HFFc6 (cell line): ENCODE measurements around the gene SLC11A1. TPM values are rescaled to one million over a fixed set of nuclear protein-coding genes. Genes with fewer than 3 reads are reported as not detected.

Experiments used
- DNase-seq: peaks from one replicate; pipeline ENCODE4 v3.0.0-alpha.2; 2018
- H3K27ac Mint-ChIP-seq: 2 replicates; pipeline ENCODE4 v1.8.0; 2020; ENCODE audit warnings: mild to moderate bottlenecking, mixed read lengths
- H3K27me3 Mint-ChIP-seq: 2 replicates; pipeline ENCODE4 v1.8.0; 2021; ENCODE audit warnings: mild to moderate bottlenecking, moderate library complexity, mixed read lengths; ENCODE audit not compliant: insufficient read depth
- H3K36me3 Mint-ChIP-seq: 2 replicates; pipeline ENCODE4 v1.8.0; 2021; ENCODE audit warnings: low read depth, mixed read lengths
- H3K4me1 Mint-ChIP-seq: 2 replicates; pipeline ENCODE4 v1.8.0; 2020; ENCODE audit warnings: low read depth, mixed read lengths
- H3K4me3 Mint-ChIP-seq: 2 replicates; pipeline ENCODE4 v1.8.0; 2020; ENCODE audit warnings: mild to moderate bottlenecking, moderate library complexity, mixed read lengths
- H3K9me3 Mint-ChIP-seq: 2 replicates; pipeline ENCODE4 v1.8.0; 2020; ENCODE audit warnings: mild to moderate bottlenecking, mixed read lengths
- total RNA-seq, 6 experiments: library from RNA; stranded (reverse); fragmentation: NEBNext Ultra II Directional; extraction: Animal tissue kit (Norgen Biotek cat#: 25700); gene quantifications; 2 replicates in 1 of 6; 3 replicates in 5 of 6; pipeline ENCODE4 v1.2.3, GENCODE V29; 2021
- TF ChIP-seq, protein P1 (sequence below): fragments of 200-600 bp; sonication (generic); IDR thresholded peaks from 2 replicates; pipeline ENCODE4 v1.5.0; 2021; ENCODE audit warnings: antibody characterized with exemption, mild to moderate bottlenecking

The SLC11A1 gene
- total RNA-seq, 6 experiments from 2014 or later: 0.05 to 0.16 (median 0.11) TPM

DNA sequence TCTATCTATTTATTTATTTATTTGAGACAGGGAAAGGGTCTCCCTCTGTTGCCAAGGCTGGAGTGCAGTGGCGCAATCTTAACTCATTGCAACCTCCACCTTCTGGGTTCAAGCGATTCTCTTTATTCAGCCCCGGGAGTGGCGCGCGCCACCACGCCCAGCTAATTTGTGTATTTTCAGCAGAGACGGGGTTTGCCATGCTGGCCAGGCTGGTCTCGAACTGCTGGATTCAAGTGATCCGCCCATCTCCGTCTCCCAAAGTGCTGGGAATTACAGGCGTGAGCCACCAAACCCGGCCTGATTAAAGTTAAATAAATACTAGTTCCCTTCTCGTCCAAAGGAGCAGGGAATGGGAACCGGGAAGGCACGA lies 13.4 kb downstream of the SLC11A1 start:
- H3K4me3 Mint-ChIP-seq: peak overlapping the region; percentile 87
- no peaks in the 10 kb centered on the region for H3K9me3 Mint-ChIP-seq
- H3K27ac Mint-ChIP-seq: peak overlapping the region; percentile 88
- peaks cover 27% of the 10 kb centered on the region for H3K4me1 Mint-ChIP-seq
- no peaks in the 10 kb centered on the region; the same call in 1 of the 2 replicates for H3K27me3 Mint-ChIP-seq
- no peaks in the 10 kb centered on the region for H3K36me3 Mint-ChIP-seq
- DNase-seq: no peak
- TF ChIP-seq, protein P1, sequence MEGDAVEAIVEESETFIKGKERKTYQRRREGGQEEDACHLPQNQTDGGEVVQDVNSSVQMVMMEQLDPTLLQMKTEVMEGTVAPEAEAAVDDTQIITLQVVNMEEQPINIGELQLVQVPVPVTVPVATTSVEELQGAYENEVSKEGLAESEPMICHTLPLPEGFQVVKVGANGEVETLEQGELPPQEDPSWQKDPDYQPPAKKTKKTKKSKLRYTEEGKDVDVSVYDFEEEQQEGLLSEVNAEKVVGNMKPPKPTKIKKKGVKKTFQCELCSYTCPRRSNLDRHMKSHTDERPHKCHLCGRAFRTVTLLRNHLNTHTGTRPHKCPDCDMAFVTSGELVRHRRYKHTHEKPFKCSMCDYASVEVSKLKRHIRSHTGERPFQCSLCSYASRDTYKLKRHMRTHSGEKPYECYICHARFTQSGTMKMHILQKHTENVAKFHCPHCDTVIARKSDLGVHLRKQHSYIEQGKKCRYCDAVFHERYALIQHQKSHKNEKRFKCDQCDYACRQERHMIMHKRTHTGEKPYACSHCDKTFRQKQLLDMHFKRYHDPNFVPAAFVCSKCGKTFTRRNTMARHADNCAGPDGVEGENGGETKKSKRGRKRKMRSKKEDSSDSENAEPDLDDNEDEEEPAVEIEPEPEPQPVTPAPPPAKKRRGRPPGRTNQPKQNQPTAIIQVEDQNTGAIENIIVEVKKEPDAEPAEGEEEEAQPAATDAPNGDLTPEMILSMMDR: no peak

DNA sequence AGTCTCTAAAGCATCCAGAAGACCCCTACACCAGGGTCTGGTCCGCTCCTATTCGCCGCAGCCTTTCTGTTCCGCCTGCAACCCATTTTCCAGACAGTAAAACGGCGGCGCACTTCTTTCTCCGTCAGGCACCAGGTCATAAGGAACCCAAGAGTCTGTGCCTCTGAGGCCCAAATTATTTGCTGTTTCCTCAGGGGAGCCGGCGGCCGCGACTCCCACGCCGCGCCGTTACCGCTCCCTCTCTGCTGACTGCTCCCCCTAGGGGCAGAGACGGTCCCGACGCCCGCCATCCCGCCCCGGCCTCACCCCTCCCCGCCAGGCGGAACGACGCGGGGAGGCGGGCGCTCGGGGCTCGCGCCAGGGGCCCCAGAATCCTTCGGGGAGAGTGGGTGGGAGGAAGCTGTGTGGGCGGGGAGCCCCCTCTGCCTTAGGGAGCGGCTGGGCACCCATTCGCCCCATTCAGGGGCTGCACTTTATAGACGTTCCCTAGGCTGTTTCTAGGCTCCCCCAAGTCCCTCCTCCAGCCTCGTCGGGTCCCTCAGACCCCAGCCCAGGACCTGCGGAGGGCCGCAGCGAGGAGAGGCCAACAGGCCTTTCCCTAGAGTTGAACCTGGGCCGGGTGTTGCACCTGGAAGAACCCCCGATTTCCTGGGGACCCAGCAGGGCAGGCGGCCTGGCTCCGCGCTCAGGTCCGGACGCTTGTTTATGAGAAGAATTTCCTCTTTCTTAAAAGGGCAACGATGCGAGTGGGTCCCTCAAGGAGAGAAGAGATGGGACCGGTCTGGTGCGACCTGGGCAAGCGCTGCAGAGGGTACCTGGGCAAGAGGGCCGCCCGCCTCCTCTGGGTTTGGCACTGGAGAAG lies 14.0 kb downstream of the SLC11A1 start:
- no peaks in the 10 kb centered on the region for H3K36me3 Mint-ChIP-seq
- DNase-seq: peak; percentile 93
- TF ChIP-seq, protein P1: peak; percentile 97
- no peaks in the 10 kb centered on the region for H3K9me3 Mint-ChIP-seq
- H3K4me1 Mint-ChIP-seq: peaks cover 27% of the 10 kb centered on the region
- peak overlapping the region; percentile 98 for H3K27ac Mint-ChIP-seq
- H3K4me3 Mint-ChIP-seq: peak overlapping the region; percentile 94
- no peaks in the 10 kb centered on the region; the same call in 1 of the 2 replicates for H3K27me3 Mint-ChIP-seq

DNA sequence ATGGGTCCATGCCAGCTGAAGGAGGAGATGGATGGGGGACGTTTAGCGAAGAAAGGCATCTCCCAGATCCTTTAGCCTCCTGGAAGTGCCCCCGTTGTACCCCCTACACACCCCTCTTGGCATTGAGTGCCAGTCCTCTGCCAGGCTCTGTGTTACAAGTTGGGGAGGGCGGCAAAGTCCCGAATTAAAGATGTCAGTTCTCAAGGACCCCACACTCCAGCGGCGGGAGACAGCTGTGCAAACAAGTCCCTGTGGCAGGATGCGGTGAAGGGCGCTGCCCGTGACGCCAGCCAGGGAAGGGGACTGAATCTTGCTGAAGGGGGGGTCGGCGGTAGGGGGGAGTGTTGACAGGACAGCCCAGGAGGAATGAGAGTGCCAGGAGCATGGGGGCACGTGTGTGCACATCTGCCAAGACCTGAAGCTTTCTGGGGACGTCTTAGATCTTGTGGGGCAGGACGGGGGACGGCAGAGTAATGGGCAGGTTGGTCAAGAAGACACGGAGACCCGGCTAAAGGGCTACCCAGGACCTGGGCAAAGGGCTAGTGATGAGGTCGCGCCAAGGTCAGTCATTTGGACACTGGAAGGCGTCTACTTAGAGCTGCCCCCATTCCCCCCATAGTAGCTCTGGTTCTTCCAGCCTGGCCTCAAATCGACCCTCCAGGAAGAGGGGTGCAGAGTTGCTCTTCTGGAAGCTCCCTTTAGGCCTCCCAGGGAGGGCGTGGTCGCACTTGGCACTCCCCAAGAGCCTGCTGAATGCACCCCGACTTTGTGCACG lies 14.8 kb downstream of the SLC11A1 start:
- H3K4me1 Mint-ChIP-seq: peaks cover 32% of the 10 kb centered on the region
- H3K9me3 Mint-ChIP-seq: no peaks in the 10 kb centered on the region
- TF ChIP-seq, protein P1: no peak
- H3K36me3 Mint-ChIP-seq: no peaks in the 10 kb centered on the region
- H3K4me3 Mint-ChIP-seq: peak overlapping the region; percentile 94
- H3K27ac Mint-ChIP-seq: peak overlapping the region; percentile 98
- no peaks in the 10 kb centered on the region; the same call in 1 of the 2 replicates for H3K27me3 Mint-ChIP-seq
- DNase-seq: peak; percentile 36

DNA sequence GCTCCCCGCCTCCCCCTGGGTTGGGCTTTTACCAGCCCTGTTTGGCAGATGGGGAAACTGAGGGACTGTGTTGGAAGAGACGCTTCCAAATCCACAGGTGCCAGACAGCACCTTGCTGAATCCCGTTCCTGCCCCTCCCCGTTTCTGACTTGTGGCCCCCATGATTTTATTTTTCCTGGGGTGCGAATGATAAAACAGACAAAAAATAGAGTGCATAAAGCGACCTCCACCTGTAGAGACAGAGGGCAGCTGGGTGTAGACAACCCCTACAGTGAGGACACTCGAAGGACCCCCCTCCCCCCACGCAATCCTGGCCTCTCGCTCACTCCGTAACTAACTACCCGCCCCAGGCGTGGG lies 15.4 kb downstream of the SLC11A1 start:
- Mint-ChIP-seq H3K4me1 (peaks cover 32% of the 10 kb centered on the region), H3K36me3 (no peaks in the 10 kb centered on the region), H3K27ac (peak overlapping the region; percentile 98), H3K9me3 (no peaks in the 10 kb centered on the region), H3K4me3 (peak overlapping the region; percentile 94), H3K27me3 (no peaks in the 10 kb centered on the region; the same call in 1 of the 2 replicates)
- TF ChIP-seq, protein P1: no peak
- DNase-seq: no peak

DNA sequence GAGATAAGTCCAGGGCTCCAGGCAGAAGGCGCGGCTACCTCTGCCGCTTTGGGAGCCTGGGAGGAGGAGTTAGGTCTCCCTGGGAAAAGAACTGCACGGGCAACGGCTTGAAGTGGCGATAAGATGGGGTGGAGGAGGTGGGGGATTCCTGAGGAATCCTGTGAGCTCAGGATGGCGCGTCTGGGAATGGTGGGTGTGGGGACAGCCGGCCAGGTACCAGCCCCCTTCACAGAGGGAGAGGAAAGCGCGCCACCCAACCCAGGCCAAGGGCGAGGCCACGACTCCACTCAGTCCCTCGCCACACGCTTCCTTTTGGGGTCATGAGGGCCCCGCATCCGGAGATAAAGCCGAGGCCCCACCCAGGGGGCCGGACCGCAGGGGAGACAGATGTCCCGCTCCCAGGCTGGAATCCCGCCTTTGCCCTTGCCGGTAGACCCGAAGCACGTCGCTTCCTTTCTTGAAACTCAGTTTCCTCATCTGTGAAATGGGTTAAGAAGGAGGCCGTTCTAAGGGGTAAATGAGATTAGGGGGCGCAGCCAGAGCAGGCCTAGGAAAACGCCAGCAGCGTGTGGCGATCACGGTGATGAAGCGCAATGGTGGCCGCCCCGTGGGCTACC lies 15.9 kb downstream of the SLC11A1 start:
- peaks cover 32% of the 10 kb centered on the region for H3K4me1 Mint-ChIP-seq
- H3K9me3 Mint-ChIP-seq: no peaks in the 10 kb centered on the region
- no peaks in the 10 kb centered on the region; the same call in 1 of the 2 replicates for H3K27me3 Mint-ChIP-seq
- DNase-seq: peak; percentile 83
- TF ChIP-seq, protein P1: no peak
- peak overlapping the region; percentile 98 for H3K27ac Mint-ChIP-seq
- H3K4me3 Mint-ChIP-seq: peak overlapping the region; percentile 94
- no peaks in the 10 kb centered on the region for H3K36me3 Mint-ChIP-seq
